ENCODE results near the gene TRAPPC2L. TPM values are rescaled to one million over a fixed set of nuclear protein-coding genes. Genes with fewer than 3 reads are reported as not detected.

TRAPPC2L gene
- total and polyA plus RNA-seq, 2 donors from 2014 or later = 48.3 to 155 TPM

GRCh38 chr16:88877564-88878289 lies 20.8 kb downstream of the TRAPPC2L start:
- H3K9ac ChIP-seq (ENCODE audit: low read length in 3 of 3) = no peak overlapping the region
- H3K4me3 ChIP-seq (ENCODE audit: low read length in 3 of 3) = no peak overlapping the region
- no peak overlapping the region for H3K27ac ChIP-seq (ENCODE audit: low read depth in 2 of 2, low read length in 2 of 2)
- H3K4me1 ChIP-seq (ENCODE audit: control insufficient read depth in 2 of 3, insufficient read depth in 2 of 3, low read depth in 1 of 3, low read length in 3 of 3) = peaks cover 0 to 2% (median 0%) of the 10 kb centered on the region in 3 donors
- H3K36me3 ChIP-seq (ENCODE audit: control insufficient read depth in 2 of 3, insufficient read depth in 3 of 3, low read length in 3 of 3) = no peaks in the 10 kb centered on the region
- TF ChIP-seq CTCF (IDR thresholded peaks at IDR 0.05; ENCODE audit: borderline replicate concordance, extremely low read depth, insufficient read depth) = no peak
- no peaks in the 10 kb centered on the region for H3K9me3 ChIP-seq (ENCODE audit: control insufficient read depth in 2 of 3, insufficient read depth in 1 of 3, low read length in 3 of 3)
- DNase-seq = no peak
- intact Hi-C loops (cut with DNase I) = no loop called here
- FAIRE-seq = no peak
- H3K27me3 ChIP-seq (ENCODE audit: control insufficient read depth, insufficient read depth, low read length) = no peaks in the 10 kb centered on the region

- H3K4me1 ChIP-seq (ENCODE audit: control insufficient read depth in 2 of 3, insufficient read depth in 2 of 3, low read depth in 1 of 3, low read length in 3 of 3) = peaks cover 0 to 2% (median 0%) of the 10 kb centered on the region in 3 donors
- no peak for FAIRE-seq
- H3K27ac ChIP-seq (ENCODE audit: low read depth in 2 of 2, low read length in 2 of 2) = no peak overlapping the region
- intact Hi-C loops (cut with DNase I) = no loop called here
- no peaks in the 10 kb centered on the region for H3K36me3 ChIP-seq (ENCODE audit: control insufficient read depth in 2 of 3, insufficient read depth in 3 of 3, low read length in 3 of 3)
- no peaks in the 10 kb centered on the region for H3K9me3 ChIP-seq (ENCODE audit: control insufficient read depth in 2 of 3, insufficient read depth in 1 of 3, low read length in 3 of 3)
- H3K9ac ChIP-seq (ENCODE audit: low read length in 3 of 3) = no peak overlapping the region
- H3K27me3 ChIP-seq (ENCODE audit: control insufficient read depth, insufficient read depth, low read length) = no peaks in the 10 kb centered on the region
- H3K4me3 ChIP-seq (ENCODE audit: low read length in 3 of 3) = no peak overlapping the region
- no peak for TF ChIP-seq CTCF (IDR thresholded peaks at IDR 0.05; ENCODE audit: borderline replicate concordance, extremely low read depth, insufficient read depth)
- DNase-seq = no peak
These were observed 21.4 kb downstream of the TRAPPC2L start for GRCh38 chr16:88878356-88878755.

- Histone ChIP-seq H3K9ac (ENCODE audit: low read length in 3 of 3) (no peak overlapping the region), H3K27ac (ENCODE audit: low read depth in 2 of 2, low read length in 2 of 2) (no peak overlapping the region), H3K4me1 (ENCODE audit: control insufficient read depth in 2 of 3, insufficient read depth in 2 of 3, low read depth in 1 of 3, low read length in 3 of 3) (peaks cover 0 to 2% (median 0%) of the 10 kb centered on the region in 3 donors), H3K27me3 (ENCODE audit: control insufficient read depth, insufficient read depth, low read length) (no peaks in the 10 kb centered on the region), H3K36me3 (ENCODE audit: control insufficient read depth in 2 of 3, insufficient read depth in 3 of 3, low read length in 3 of 3) (no peaks in the 10 kb centered on the region), H3K9me3 (ENCODE audit: control insufficient read depth in 2 of 3, insufficient read depth in 1 of 3, low read length in 3 of 3) (no peaks in the 10 kb centered on the region), H3K4me3 (ENCODE audit: low read length in 3 of 3) (no peak overlapping the region)
- no peak for TF ChIP-seq CTCF (IDR thresholded peaks at IDR 0.05; ENCODE audit: borderline replicate concordance, extremely low read depth, insufficient read depth)
- FAIRE-seq (no peak), DNase-seq (no peak)
- intact Hi-C loops (cut with DNase I) = no loop called here
These were observed 22.2 kb downstream of the TRAPPC2L start for GRCh38 chr16:88878967-88879787.
